HepG2 (cell line): Measurements from ENCODE around the gene ADSS1. TPM values are rescaled to one million over a fixed set of nuclear protein-coding genes. Genes with fewer than 3 reads are reported as not detected.

Experiments
- CHD4 ChIP-seq: fragments of 200-600 bp; sonication (generic); IDR thresholded peaks from 2 replicates; pipeline ENCODE4 v1.7.0; 2017; ENCODE audit warnings: mild to moderate bottlenecking, low read length, borderline replicate concordance
- CREB3 ChIP-seq: sonication (generic); formaldehyde crosslinking; IDR thresholded peaks from 2 replicates; pipeline ENCODE4 v1.5.0; 2020; ENCODE audit warnings: missing genetic modification reagents
- HNRNPL ChIP-seq: fragments of 200-400 bp; formaldehyde crosslinking; IDR thresholded peaks from 2 replicates; pipeline ENCODE4 v1.6.1; 2017; ENCODE audit warnings: mild to moderate bottlenecking, low read depth, low read length
- IKZF4 ChIP-seq: sonication (generic); formaldehyde crosslinking; IDR thresholded peaks from 2 replicates; pipeline ENCODE4 v1.5.1; 2020; ENCODE audit warnings: borderline replicate concordance, mild to moderate bottlenecking, low read depth, missing genetic modification reagents; ENCODE audit errors: not compliant biosample characterization
- IRF2 ChIP-seq: IDR thresholded peaks from 2 replicates; pipeline ENCODE4 v1.6.1; 2018; ENCODE audit warnings: missing genetic modification reagents, missing compliant biosample characterization
- JUN ChIP-seq: sonication (generic); formaldehyde crosslinking; IDR thresholded peaks from 2 replicates; pipeline ENCODE4 v1.4.0; 2020; ENCODE audit warnings: mild to moderate bottlenecking, missing genetic modification reagents
- JUNB ChIP-seq: sonication (generic); formaldehyde crosslinking; IDR thresholded peaks from 2 replicates; pipeline ENCODE4 v1.8.0; 2022; ENCODE audit warnings: missing genetic modification reagents, mild to moderate bottlenecking, borderline replicate concordance
- KDM5B ChIP-seq: sonication (generic); formaldehyde crosslinking; IDR thresholded peaks from 2 replicates; pipeline ENCODE4 v1.4.0; 2020; ENCODE audit warnings: missing genetic modification reagents, mild to moderate bottlenecking, borderline replicate concordance
- KLF15 ChIP-seq: sonication (generic); formaldehyde crosslinking; IDR thresholded peaks from 2 replicates; pipeline ENCODE4 v1.8.1; 2023; ENCODE audit warnings: borderline replicate concordance, mild to moderate bottlenecking, inconsistent platforms, missing genetic modification reagents, mixed read lengths
- NFIB ChIP-seq: sonication (generic); formaldehyde crosslinking; IDR thresholded peaks from 2 replicates; pipeline ENCODE4 v1.9.0; 2021; ENCODE audit warnings: missing genetic modification reagents, mild to moderate bottlenecking, borderline replicate concordance
- RARA ChIP-seq: IDR thresholded peaks from 2 replicates; pipeline ENCODE4 v1.6.1; 2016; ENCODE audit warnings: missing genetic modification reagents, missing compliant biosample characterization
- RCOR2 ChIP-seq: IDR thresholded peaks from 2 replicates; pipeline ENCODE4 v1.6.1; 2016; ENCODE audit warnings: missing biosample characterization, missing genetic modification reagents
- SOX5 ChIP-seq: IDR thresholded peaks from 2 replicates; pipeline ENCODE4 v1.6.1; 2016; ENCODE audit warnings: borderline replicate concordance
- SP2 ChIP-seq: sonication (generic); formaldehyde crosslinking; IDR thresholded peaks from 2 replicates; pipeline ENCODE4 v1.5.1; 2020; ENCODE audit warnings: mild to moderate bottlenecking, missing genetic modification reagents
- TCF7 ChIP-seq: sonication (generic); IDR thresholded peaks from 2 replicates; pipeline ENCODE4 v1.6.1; 2016; ENCODE audit warnings: antibody characterized with exemption, low read depth
- TFDP1 ChIP-seq: IDR thresholded peaks from 2 replicates; pipeline ENCODE4 v1.6.1; 2016; ENCODE audit warnings: missing compliant biosample characterization, missing genetic modification reagents, borderline replicate concordance
- ZNF281 ChIP-seq: sonication (generic); formaldehyde crosslinking; IDR thresholded peaks from 2 replicates; pipeline ENCODE4 v1.4.0; 2020; ENCODE audit warnings: missing genetic modification reagents, borderline replicate concordance
- ZNF333 ChIP-seq: sonication (generic); formaldehyde crosslinking; IDR thresholded peaks from 2 replicates; pipeline ENCODE4 v1.4.0; 2020; ENCODE audit warnings: mild to moderate bottlenecking, missing genetic modification reagents, borderline replicate concordance
- ZNF598 ChIP-seq: sonication (generic); formaldehyde crosslinking; IDR thresholded peaks from 2 replicates; pipeline ENCODE4 v1.5.1; 2020; ENCODE audit warnings: mild to moderate bottlenecking, missing genetic modification reagents, borderline replicate concordance
- polyA plus RNA-seq, 8 experiments: library from polyadenylated mRNA; depleted of rRNA in 3 of 8; stranded (reverse) in 7 of 8; unstranded in 1 of 8; fragments of >200 nt; fragmentation: Illumina TruSeq in 4 of 8; extraction: Trizol in 4 of 8; gene quantifications; 2 replicates each; pipeline versions ENCODE4 v1.2.1 to v1.2.3, GENCODE V29; 2011 to 2016; ENCODE audit warnings: low read depth in 4 of 8, missing spikeins in 1 of 8, mixed read lengths in 1 of 8; ENCODE audit not compliant: insufficient read depth in 1 of 8
- total RNA-seq, 5 experiments: library from RNA; depleted of rRNA; stranded (reverse); fragments of >200 nt; fragmentation: Illumina TruSeq; extraction: Trizol; gene quantifications; 2 replicates each; pipeline ENCODE4 v1.2.3, GENCODE V29; 2016; ENCODE audit warnings: low read depth in 1 of 5
- TF ChIP-seq, protein P1 (sequence below): sonication (generic); formaldehyde crosslinking; IDR thresholded peaks from 2 replicates; pipeline ENCODE4 v1.8.1; 2023; ENCODE audit warnings: mild to moderate bottlenecking, missing genetic modification reagents
- TF ChIP-seq, protein P2 (sequence below): sonication (generic); formaldehyde crosslinking; IDR thresholded peaks from 2 replicates; pipeline ENCODE4 v1.9.0; 2021; ENCODE audit warnings: missing genetic modification reagents, mild to moderate bottlenecking, borderline replicate concordance

ADSS1 gene
- total and polyA plus RNA-seq, 2 of the 13 experiments (the other 11 are each of a cell fraction or from before 2014, with no cell fraction given), result 1.0 to 36.7 TPM

DNA sequence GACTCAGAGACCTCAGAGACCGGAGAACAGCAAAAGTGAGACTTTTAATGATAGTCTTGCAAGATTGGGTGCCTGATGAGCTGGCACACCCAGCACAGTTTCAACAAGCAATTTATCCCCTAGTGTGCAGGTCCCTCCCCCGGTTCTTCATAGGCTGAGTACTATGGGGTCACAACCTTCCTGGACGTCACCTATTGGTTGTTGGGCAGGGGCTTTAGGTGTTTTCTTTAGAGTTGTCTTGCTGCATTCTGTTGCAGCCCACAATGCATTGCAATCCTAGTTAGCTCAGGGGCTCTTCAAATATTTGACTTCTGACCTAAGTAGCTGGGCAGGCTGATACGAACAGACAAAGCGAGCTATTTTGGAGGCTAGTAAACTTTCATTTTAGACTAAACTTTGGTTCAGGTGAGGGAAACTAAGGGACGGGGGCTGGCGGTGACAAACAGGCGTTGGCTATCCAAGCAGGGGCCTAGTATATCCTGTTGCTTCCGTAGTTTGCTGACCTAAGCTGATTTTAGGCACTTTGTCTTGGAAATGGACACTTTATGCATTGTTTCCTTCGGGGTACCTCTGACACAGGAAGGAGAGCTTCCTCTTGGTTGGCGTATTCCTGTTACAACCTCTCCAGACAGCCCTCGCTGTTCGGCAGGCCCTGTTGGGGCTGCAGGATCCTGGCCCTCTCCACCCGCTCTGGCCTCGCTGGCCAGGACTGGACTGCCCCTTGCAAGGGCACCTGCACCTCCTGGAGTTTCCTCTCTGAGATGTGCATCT lies 43.0 kb downstream of the ADSS1 start (continued):
- no peak for TF ChIP-seq JUN (CRISPR knock-in tag)
- TF ChIP-seq HNRNPL, result no peak
- TF ChIP-seq, protein P1, sequence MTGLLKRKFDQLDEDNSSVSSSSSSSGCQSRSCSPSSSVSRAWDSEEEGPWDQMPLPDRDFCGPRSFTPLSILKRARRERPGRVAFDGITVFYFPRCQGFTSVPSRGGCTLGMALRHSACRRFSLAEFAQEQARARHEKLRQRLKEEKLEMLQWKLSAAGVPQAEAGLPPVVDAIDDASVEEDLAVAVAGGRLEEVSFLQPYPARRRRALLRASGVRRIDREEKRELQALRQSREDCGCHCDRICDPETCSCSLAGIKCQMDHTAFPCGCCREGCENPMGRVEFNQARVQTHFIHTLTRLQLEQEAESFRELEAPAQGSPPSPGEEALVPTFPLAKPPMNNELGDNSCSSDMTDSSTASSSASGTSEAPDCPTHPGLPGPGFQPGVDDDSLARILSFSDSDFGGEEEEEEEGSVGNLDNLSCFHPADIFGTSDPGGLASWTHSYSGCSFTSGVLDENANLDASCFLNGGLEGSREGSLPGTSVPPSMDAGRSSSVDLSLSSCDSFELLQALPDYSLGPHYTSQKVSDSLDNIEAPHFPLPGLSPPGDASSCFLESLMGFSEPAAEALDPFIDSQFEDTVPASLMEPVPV (CRISPR knock-in tag), result peak; percentile 70; the same call in 1 of the 2 replicates
- TF ChIP-seq, protein P2, sequence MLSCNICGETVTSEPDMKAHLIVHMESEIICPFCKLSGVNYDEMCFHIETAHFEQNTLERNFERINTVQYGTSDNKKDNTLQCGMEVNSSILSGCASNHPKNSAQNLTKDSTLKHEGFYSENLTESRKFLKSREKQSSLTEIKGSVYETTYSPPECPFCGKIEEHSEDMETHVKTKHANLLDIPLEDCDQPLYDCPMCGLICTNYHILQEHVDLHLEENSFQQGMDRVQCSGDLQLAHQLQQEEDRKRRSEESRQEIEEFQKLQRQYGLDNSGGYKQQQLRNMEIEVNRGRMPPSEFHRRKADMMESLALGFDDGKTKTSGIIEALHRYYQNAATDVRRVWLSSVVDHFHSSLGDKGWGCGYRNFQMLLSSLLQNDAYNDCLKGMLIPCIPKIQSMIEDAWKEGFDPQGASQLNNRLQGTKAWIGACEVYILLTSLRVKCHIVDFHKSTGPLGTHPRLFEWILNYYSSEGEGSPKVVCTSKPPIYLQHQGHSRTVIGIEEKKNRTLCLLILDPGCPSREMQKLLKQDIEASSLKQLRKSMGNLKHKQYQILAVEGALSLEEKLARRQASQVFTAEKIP (CRISPR knock-in tag), result no peak
- TF ChIP-seq NFIB (CRISPR knock-in tag), result no peak
- TF ChIP-seq TFDP1 (CRISPR knock-in tag), result no peak
- TF ChIP-seq RCOR2 (CRISPR knock-in tag), result no peak
- no peak for TF ChIP-seq ZNF333
- TF ChIP-seq JUNB (CRISPR knock-in tag), result no peak
- no peak for TF ChIP-seq KLF15 (CRISPR knock-in tag)
- TF ChIP-seq CHD4, result no peak
- TF ChIP-seq TCF7, result no peak
- peak; percentile 55 for TF ChIP-seq RARA (CRISPR knock-in tag)
- TF ChIP-seq ZNF281 (CRISPR knock-in tag), result no peak
- TF ChIP-seq IKZF4, result no peak
- peak; percentile 60; the same call in 1 of the 2 replicates for TF ChIP-seq IRF2 (CRISPR knock-in tag)
- TF ChIP-seq KDM5B (CRISPR knock-in tag), result no peak
- no peak for TF ChIP-seq ZNF598 (CRISPR knock-in tag)
- no peak for TF ChIP-seq CREB3 (CRISPR knock-in tag)
- TF ChIP-seq SOX5 (CRISPR knock-in tag), result peak; percentile 5; the same call in 1 of the 2 replicates
- TF ChIP-seq SP2 (CRISPR knock-in tag), result peak; percentile 63
